A204.1 (cell line): ENCODE measurements around the gene SAFB.

Experiments used
- FAIRE-seq: peaks from 2 replicates; lab custom pipeline; 2012; peaks lifted over from hg19 to GRCh38; lab: Jason Lieb, UNC

SAFB gene

DNA sequence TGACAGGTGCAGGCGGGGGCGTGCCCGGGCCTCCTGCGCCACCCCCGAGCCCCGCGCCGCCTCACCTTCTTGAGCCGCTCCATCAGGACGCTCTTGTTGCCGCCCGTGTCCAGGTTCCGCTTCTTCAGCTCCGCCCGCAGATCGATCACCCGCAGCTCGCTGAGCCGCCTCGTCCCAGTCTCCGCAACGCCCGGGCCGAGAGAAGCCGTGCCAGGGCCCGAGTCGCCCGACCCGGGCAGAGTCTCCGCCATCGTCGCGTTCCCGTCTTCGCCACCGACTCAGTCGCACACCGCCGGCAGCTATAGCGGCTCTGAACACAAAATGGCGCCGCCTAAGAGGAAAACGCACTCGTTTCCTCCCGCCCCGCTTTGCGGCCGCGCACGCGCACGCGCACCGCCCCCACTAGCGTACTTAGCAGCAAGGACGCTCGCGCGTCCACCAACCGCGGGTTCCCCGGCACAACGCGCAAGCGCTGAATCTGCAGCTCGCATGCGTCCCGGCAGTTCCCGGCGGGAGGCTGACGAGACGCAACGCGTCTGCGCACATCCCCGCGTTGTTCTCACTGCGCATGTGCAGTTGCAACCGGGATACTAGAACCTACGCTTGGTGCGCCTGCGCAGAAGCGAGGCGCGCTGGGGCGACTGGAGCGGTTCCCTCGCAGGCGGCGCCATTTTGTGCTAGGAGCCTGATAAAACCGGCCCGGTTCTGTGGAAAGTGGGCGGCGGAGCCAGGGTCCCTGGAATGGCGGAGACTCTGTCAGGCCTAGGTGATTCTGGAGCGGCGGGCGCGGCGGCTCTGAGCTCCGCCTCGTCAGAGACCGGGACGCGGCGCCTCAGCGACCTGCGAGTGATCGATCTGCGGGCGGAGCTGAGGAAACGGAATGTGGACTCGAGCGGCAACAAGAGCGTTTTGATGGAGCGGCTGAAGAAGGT, at the start of gene SAFB, which contains the start of gene SAFB2:
TSS of gene SAFB (plus strand) at position 619 of the 932 bp plus-strand sequence. CDS start at position 742, 123 bp downstream.
TSS of gene SAFB2 (minus strand) at position 312 of the 932 bp plus-strand sequence. CDS start at position 251, 61 bp downstream.
- peak; percentile 97 for FAIRE-seq

DNA sequence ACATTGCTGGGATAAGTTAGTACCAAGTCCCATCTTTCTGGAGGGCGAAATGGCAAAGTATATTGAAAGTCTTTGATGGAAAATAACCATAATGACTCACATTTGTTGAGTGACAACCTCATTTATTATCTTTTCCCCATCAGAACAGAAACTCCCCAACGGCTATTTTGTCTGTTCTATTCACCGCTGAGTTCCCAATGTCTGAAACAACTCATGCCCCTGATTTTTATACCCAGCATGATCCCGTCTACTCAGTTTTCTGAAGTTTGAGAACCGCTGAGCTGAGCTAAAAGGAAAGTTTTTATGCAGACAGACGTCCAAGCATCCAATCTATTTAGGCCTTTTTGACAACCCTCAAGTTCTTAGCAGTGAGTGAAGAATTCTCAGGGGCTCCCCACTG, 47.3 kb upstream of the SAFB start:
- no peak for FAIRE-seq

DNA sequence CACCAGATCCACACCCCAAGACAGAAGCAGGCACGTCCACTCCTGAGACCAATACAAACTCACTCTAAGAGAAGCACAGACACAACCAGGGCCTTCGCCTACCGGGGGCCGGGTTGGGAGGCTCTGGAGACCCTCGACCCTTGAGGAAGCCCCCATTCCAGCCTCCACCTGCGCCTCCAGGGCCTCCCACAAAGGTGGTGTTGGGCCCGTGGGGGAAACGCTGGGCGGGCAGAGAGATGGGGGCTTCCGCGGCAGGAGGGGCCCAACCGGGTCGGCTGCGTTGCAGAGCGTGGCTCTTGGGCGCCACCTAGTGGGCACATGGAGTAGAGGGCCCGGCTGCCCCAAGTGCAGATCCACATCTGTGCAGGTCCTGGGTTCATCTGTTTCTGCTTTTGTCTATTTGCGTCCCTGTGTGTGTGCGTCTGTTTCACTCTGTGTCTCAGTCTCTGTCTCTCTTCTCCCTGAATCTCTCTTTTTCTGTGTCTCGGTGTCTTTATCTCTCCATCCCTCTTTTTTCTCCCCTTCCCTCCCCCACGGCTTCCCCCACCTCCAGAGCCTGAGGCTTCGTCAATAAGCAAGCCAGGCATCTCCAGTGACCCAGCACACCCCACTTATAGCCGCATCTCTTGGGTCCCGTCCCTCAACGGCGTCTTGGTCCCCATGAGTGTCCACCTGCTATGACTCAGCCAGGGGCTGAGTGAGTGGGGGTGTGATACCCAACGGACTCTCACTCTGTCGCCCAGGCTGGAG, 44.6 kb upstream of the SAFB start:
- no peak for FAIRE-seq

DNA sequence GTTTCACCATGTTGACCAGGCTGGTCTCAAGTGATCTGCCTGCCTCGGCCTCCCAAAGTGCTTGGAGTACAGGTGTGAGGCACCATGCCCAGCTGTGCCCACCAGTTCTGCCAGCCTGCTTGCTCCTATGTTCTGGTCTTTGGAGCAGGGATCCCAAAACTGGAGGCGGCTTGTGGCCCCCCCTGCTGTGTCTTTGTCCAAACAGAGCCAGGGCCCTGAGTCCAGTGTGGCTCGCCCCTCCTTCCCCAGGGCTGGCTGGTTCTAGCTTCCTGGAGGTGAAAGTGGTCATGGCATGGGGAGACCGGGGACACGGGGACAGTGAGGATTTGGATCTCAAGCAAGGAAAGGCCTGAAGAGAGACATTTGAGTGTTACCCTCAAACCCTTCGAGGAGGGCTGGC, 43.6 kb upstream of the SAFB start:
- no peak for FAIRE-seq

DNA sequence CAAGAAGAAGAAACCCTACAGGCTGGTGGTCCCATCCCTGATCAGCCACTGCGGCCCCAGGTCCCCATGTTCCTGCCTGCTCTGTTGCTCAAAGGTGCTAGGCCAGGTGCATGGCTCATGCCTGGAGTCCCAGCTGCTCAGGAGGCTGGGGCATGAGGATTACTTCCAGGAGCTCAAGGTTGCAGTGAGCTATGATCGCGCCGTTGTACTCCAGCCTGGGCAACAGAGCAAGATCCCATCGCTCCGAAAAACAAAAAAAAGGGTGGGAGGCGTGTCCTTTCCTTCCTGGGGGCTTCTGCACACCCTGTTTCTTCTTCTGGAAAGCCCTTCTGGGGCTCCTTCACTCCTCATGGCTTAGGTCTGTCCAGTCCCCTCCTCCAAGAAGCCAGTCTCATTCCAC, 43.2 kb upstream of the SAFB start:
- no peak for FAIRE-seq

DNA sequence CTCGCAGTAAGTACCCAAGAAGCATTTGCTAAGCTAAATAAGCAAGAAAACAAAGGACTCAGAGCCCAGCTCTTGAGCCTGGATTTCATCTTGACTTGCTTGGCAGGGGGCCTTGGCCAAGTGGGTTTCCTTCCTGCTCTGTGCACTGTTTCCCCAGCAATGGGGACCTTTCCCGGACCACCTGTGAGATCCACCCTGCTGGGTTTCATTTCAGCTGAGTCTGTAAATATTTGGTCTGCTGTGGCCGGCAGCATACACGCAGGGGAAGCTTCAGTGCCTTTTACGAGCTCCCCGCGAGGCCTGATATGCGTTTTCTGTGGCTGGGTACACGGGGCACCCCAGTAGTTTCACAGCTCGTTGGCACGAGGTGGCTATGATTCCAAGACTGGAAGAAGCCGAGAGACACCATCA, 42.7 kb upstream of the SAFB start:
- FAIRE-seq, result no peak

DNA sequence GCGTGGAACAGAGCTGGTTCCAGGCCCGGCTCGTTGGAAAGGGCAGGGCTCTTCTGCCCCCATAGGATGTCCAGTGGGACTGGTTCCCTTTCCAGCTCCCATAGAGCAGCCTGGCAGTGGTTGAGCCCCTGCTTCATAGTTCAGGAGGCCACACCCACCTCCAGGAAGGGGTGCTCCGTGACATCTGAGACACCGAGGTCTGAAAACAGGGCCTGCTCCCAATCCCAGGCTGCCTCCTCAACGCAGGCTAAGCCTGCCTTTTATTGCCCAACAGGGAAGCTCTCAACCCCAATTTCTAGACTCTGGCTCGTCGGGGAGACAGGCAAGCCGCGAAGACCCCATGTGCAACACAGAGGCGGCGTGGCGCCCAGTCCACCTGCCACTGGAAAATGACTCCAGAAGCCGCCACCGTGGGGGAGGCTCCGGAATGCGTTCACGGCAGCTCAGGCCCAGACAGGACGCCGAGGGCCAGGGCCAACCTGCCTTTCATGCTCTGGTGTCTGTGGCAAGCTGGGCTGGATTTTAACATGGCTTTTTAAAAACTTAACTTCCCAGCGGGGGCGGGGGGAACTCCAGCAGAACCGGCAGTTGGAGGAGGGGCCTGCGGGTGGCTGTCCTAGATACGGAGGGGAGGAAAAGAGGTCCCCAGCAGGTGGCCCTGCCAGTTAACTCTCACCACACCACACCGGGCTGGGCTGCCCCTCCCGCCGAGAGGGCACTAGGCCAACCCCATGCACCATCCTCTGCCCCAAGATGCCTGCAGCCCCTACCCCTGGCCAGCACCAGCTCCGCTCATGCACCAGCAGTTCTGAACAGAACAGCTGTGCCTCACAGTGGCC, 37.2 kb upstream of the SAFB start:
- no peak for FAIRE-seq

DNA sequence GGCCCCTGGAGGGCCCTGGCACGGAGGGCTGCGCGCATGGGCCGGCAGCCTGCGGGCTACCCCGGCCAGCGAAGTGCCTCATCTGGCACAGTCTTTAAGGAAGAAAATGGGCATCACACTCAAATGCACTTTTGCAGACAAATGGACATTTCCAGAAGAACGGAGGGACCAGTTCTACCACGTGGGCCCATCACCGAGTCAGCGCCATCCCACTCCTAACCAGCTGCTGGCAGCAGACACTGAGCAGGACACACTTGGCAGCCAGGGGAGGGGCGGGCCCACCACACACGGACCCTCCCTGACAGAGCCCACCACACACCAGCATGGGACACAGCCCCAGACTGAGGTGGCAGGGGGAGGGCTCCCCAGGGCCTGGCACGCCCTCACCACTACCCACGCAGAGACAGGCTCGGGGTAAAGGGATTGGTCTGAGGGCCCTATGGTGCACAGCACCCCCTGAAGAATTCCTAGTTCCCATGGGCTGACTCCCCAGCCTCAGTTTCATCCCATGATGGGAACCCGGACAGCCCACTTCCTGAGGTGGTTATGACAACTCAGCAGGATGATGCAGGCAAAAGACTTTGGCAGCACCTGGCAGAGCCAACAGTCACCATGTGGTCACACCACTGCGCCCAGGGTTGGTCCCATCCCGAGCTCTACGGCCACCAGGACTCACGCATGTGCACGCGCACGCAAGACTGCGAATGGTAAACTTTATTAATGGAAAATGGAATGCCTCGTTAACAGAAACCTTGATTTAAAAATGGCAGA, 36.4 kb upstream of the SAFB start:
- FAIRE-seq, result no peak

DNA sequence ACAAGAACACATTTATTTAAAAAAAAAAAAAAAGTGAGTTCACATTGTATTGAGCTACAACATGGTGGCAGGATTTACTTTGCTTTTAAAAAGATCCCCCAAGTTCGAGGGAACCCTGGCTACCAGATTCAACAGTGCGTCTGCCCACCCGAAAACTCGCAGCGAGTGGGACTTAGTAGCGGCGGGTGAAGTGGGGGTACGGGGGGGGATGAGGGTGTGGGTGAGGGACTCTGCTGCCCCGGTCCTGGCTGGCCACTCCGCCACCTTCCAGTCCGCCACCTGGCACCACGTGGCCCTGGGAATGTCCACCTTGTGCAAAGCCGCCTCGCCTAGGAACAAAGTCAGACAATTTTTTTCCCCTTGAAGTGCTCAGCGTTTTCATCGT, 35.8 kb upstream of the SAFB start:
- FAIRE-seq, result no peak

DNA sequence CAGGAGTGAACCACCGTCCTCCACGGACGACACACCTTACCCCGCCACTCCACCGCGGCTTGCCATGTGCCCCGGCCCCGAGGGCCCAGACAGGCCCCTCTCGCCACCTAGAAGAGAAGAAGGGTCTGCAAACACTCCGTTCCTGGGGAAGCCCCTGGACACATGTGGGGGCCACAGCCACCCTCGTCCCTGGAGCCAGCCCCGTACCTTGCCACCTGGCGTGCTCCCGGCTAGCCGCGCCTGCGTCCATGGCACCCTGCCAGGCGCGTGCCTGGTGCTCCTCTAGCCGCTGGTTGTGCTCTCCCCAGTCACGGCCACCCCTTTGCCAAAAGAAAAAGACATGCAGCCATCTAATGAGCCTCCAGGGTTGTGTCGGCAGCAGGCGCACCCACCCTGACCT, 35.2 kb upstream of the SAFB start:
- FAIRE-seq, result no peak

DNA sequence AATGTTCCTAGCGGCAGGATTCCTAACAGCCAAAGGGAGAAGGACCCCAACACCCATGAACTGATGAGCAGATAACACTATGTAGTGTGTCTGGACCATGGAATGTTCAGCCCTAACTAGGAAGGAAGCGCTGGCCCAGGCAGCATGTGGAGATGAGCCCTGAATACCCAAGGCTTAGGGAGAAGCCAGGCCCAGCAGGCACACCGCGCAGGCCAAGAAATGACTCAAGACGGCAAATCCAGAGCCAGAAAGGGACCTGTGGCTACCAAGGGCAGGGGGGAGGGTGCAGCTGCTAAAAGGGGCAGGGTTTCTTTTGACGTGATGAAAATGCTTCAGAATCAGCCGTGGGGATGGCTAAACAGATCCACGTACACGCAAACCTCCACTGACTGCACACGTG, 34.4 kb upstream of the SAFB start:
- no peak for FAIRE-seq

DNA sequence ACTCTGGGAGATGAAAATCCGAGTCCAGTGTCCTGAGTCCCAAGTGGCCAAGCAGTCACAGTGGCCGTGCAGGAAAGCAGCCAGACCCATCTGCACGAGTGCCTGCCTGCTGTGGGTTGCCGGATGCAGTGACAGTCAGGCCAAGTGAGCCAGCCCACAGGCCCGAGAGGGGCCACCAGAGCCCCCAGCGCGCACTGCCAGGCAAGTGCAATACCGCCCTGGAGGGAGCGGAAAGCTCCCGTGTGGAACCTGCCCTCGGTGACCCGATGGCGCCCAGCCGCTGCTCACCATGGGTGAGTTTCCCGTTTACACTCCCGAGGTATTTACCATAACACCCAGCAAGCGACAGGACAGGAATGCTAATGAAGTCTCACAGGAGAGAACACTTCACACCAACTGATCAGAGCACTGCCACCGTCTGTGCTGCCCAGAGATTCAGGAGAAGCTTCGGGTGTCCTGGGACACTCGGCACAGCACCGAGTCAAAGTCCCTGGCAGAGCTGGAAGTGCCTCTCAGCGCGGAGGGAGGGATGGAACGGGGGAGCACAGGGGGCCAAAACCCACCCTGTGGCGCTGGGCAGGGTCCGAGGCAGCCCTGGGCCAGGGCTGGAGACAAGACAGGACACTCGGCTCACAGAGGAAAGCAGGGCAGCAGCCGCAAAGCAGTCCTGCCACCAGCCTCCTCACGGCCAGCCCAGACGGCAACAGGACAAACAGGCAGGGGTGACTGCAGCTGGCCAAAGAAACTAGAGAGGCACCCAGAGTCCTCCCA, 33.8 kb upstream of the SAFB start:
- no peak for FAIRE-seq

DNA sequence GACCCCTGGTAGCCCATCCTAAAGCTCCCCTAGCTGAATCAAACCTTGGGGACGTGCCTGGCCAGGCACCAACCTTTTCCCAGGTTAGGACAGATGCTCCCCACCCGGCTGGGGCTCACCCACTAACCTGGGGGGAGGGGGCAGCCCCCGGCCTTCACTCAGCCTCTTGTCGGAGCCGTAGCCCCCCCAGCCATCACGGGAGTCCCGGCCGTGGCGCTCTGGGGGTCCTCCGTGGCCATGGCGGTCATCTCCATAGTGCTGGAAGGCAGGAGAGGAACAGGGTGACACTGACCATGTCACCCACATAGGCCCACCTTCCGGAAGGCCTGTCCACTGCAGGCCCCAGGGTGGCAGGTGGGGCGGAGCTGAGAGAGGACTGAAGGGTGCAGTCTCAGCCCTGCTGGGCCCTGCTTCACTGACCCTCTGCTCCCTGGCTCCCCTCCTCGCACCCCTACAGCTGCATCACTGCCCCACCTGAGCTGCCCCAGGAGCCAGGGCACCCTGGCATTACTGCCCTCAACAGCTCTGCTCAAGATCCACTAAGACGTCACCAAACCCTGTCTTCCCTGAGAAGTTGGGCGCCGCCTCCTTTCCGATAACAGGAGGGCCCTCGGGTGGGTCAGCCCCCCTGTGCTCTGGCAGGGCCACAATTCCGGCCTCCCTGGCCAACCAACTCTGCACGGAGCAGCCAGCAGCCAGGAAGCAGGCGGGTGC, 32.6 kb upstream of the SAFB start:
- FAIRE-seq, result no peak

DNA sequence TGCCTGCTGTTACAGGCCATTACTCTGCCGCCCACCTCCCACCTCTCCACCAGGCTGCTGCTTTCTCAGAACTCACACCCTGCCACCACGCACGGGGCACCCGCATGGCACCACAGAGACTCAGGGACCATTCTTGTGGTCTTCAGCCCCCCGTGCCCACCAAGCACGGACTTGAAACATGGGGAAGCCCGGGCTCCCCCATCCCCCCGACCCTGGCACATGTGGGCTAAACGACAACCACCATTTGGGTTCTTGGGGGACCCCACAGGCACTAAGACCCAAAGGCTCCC, 32.1 kb upstream of the SAFB start:
- FAIRE-seq, result no peak

DNA sequence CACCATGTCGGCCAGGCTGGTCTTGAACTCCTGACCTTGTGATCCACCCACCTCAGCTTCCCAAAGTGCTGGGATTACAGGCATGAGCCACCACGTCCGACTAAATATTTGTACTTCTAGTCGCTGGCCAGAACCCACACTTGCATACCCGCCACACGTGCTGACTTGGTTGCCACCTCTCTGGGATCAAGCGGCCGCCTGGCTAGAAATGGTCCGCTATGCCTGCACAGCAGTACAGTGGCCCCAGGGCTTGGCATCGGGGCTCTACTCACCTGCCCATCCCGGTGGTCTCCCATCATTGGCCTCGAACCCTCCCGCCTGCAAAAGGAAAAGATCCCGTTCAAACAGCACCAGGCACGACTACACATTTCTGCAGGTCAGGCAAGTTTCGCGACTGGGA, 31.4 kb upstream of the SAFB start:
- no peak for FAIRE-seq

DNA sequence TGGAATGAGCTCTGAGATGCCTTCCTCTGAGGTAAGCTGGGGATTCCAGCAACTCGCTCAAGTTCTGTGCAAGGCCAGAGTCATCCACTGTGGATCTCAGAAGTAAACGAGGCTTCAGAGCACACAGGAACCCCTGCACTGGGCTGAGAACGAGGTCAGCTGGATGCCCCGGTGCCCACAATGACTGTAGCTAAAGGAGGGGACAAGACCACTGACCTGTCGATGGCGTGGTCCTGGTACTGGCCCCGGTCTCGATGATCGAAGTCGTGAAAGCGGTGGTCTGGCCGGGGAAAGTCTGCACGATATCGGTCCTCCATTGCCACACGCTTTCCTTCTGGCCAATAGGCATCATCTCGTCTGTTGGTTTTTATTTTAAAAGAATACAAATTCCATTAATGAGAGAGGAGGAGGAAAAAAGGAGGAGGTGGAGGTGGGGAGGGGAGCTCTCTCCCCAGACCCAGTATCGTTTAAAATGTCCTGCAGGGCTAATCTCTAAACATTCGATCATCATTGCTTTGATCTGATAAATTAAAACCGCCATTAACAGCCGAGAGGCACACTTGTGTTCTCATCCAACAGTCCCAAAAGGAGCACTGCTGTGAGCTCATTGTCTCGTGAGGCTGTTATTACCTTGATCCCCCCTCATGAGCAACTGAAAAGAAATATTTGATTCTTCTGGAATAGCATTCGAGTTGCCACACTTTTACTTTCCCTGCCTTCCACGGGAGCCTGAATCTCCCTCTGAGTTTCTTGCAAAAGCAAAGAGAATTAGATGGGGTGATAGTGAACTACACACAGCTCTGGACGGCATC, 30.1 kb upstream of the SAFB start:
- FAIRE-seq, result no peak

DNA sequence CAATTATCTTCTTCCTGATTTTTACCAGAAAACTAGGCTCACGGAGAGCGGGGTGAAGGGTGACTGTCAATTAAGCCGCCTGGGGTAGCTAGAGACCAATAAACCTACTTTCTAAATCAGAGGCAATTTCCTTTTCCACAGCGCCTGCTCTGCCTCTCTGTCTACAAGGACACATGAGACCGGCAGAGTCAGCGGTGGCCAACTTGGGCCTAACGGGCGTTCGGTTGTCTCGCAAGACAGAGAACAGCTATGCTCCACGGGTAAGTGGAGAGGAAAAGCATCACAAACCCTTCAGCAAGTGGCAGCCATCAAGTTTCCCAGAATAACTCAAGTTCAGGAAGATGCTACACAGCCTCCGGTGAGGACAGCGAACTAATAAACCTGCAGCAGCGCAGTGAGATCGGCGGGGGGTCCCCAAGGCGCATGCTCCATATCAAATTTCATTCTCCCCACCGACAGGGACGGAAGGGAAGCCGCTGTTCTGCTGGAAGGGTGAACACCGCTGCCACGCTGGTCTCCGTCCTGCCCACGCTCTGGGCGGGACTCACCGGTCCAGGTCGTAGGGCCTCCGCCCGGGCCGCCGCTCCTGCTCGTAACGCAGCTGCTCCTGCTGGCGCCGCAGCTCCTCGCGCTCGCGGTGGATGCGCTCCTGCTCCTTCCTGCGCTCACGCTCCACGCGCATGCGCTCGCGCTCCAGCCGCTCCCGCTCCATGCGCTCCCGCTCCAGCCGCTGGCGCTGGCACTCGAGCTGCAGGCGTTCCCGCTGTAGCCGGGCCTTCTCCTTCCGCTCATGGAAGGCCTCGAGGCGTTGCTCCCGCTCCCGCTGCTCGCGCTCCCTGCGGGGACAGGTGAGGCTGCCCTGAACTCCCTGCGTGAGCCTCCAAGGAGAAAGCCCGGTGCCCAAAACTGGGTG, 29.3 kb upstream of the SAFB start:
- FAIRE-seq, result no peak

DNA sequence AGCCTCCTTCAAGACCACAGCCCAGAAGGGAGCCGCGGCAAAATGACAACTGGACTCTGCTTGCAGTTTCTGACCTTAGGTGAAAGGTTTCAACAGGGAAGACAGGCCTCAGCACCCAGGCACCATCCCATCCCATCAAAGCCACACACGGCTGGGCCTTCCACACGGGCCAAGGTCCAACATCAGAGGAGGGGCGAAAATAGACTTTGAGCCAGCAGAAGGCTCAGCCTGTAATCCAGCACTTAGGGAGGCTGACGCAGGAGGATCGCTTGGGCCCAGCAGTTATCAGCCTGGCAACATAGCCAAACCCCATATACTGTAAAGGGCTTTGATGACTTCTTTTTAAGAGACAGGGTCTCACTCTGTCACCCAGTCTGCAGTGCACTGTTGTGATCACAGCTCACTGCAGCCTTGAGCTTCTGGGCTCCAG, 28.3 kb upstream of the SAFB start:
- FAIRE-seq, result no peak
